ENCODE data around the gene FOXRED2.
A peak's percentile ranks its signal among the peaks of the same experiment; 100 is the strongest.

The FOXRED2 gene

GRCh38 chr22:36506637-36507517, at the start of gene FOXRED2:
Gene FOXRED2 (minus strand): TSS chr22:36507040. CDS start chr22:36506422, 618 bp downstream.
- TF ChIP-seq Cebpa-rat (IDR thresholded peaks at IDR 0.05): no peak
- Histone ChIP-seq H3K9ac (peak within 1 kb of the TSS; percentile 69), H4K20me1 (peaks cover 16% of the 10 kb centered on the region), H3K4me1 (peaks cover 39% of the 10 kb centered on the region), H3K27ac (peak within 1 kb of the TSS; percentile 66), H3K4me2 (peak within 1 kb of the TSS; percentile 93), H3K9me3 (no peaks in the 10 kb centered on the region), H3K36me3 (peaks cover 59% of the 10 kb centered on the region), H3K27me3 (no peaks in the 10 kb centered on the region), H3K4me3 (peak within 1 kb of the TSS; percentile 70)

DNA sequence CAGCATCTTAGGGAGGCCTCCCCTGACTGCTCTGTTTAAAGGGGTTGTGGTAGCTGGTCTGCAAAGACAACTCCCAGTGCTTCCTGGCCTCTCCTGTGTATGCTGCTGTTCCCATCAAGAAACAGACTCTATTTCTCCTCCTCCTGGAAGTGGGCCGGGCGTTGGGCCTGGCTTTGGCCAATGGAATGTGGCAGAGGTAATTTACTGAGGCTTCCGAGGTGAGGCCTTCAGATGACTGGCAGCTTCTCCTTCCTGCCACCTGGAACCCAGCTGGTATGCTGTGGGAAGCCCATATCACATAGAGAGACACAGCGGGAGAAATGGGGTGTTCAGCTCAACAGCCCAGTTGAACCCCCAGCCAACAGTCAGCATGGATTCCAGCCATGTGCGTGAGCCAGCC, 47.3 kb upstream of the FOXRED2 start:
- peaks cover 60% of the 10 kb centered on the region for H3K4me1 ChIP-seq
- no peak overlapping the region for H3K9ac ChIP-seq
- no peak for TF ChIP-seq Cebpa-rat (IDR thresholded peaks at IDR 0.05)
- no peak overlapping the region for H3K27ac ChIP-seq
- no peaks in the 10 kb centered on the region for H4K20me1 ChIP-seq
- H3K4me3 ChIP-seq: no peak overlapping the region
- H3K27me3 ChIP-seq: no peaks in the 10 kb centered on the region
- H3K4me2 ChIP-seq: peak overlapping the region; percentile 62
- no peaks in the 10 kb centered on the region for H3K36me3 ChIP-seq
- H3K9me3 ChIP-seq: no peaks in the 10 kb centered on the region

GRCh38 chr22:36552289-36552688, 45.4 kb upstream of the FOXRED2 start:
- Histone ChIP-seq H3K36me3 (no peaks in the 10 kb centered on the region), H3K27me3 (no peaks in the 10 kb centered on the region), H3K4me3 (no peak overlapping the region), H3K9me3 (no peaks in the 10 kb centered on the region), H3K9ac (no peak overlapping the region), H3K4me2 (peak overlapping the region; percentile 62), H3K4me1 (peaks cover 60% of the 10 kb centered on the region), H3K27ac (peak overlapping the region; percentile 24; the same call in 1 of the 2 replicates), H4K20me1 (no peaks in the 10 kb centered on the region)
- TF ChIP-seq Cebpa-rat (IDR thresholded peaks at IDR 0.05): no peak

GRCh38 chr22:36550701-36551495, 44.1 kb upstream of the FOXRED2 start:
- Histone ChIP-seq H3K9ac (no peak overlapping the region), H3K4me2 (peak overlapping the region; percentile 62), H3K36me3 (no peaks in the 10 kb centered on the region), H3K27me3 (no peaks in the 10 kb centered on the region), H3K4me1 (peaks cover 63% of the 10 kb centered on the region), H3K4me3 (no peak overlapping the region), H3K27ac (no peak overlapping the region), H4K20me1 (no peaks in the 10 kb centered on the region), H3K9me3 (no peaks in the 10 kb centered on the region)
- no peak for TF ChIP-seq Cebpa-rat (IDR thresholded peaks at IDR 0.05)

- Histone ChIP-seq H3K4me1 (peaks cover 59% of the 10 kb centered on the region), H3K9me3 (no peaks in the 10 kb centered on the region), H3K27me3 (no peaks in the 10 kb centered on the region), H3K4me3 (no peak overlapping the region), H3K9ac (0 out of 2 replicates have a peak overlapping the region, but pooled peaks have one; percentile 24), H3K27ac (peak overlapping the region; percentile 63; the same call in 1 of the 2 replicates), H3K4me2 (peak overlapping the region; percentile 69), H3K36me3 (no peaks in the 10 kb centered on the region), H4K20me1 (no peaks in the 10 kb centered on the region)
- TF ChIP-seq Cebpa-rat (IDR thresholded peaks at IDR 0.05): no peak
Observed at GRCh38 chr22:36549033-36549432, 42.2 kb upstream of the FOXRED2 start.

DNA sequence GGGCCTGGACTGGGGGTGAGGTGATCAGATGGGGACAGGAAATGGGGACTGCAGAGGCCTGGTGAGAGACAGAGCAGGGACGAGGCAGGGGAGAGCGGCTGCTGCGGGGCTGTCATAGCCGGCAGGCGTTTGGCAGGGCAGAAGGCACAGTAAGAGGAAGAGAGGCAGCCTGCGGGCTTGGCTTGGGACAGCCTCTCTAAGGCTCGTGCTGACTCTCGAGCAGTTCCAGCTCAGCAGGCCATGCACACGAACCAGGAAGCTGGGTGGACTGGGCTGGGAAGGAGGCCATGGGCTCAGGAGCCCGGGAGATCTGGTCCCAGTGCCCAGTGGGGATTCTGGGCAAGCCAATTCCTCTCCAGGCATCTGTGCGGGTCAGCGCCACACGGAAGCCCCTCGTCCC, 41.8 kb upstream of the FOXRED2 start:
- no peaks in the 10 kb centered on the region for H3K36me3 ChIP-seq
- no peaks in the 10 kb centered on the region for H3K9me3 ChIP-seq
- H3K4me2 ChIP-seq: peak overlapping the region; percentile 69
- peak overlapping the region; percentile 63; the same call in 1 of the 2 replicates for H3K27ac ChIP-seq
- H3K27me3 ChIP-seq: no peaks in the 10 kb centered on the region
- H4K20me1 ChIP-seq: no peaks in the 10 kb centered on the region
- no peak for TF ChIP-seq Cebpa-rat (IDR thresholded peaks at IDR 0.05)
- 0 out of 2 replicates have a peak overlapping the region, but pooled peaks have one; percentile 24 for H3K9ac ChIP-seq
- H3K4me1 ChIP-seq: peaks cover 55% of the 10 kb centered on the region
- no peak overlapping the region for H3K4me3 ChIP-seq

DNA sequence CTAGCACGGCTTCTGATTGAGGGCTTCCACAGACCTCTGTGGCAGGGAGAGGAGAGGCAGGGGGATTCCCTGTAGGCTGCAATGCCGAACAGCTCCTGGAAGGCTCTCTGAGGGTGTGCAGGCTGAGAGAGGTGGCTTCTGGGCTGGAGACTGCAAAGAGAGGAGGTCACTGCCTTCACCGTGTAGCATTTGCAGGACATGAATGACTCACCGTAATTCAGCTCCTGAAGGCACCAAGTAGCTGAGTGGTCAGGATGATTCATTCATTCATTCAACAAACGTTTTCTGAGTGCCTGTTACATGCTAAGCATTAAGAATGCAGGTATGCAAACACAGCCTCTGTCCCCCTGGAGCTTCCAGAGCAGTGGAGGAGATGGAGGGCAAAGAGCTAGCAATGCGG, 40.1 kb upstream of the FOXRED2 start:
- peaks cover 38% of the 10 kb centered on the region for H3K4me1 ChIP-seq
- no peaks in the 10 kb centered on the region for H3K36me3 ChIP-seq
- no peaks in the 10 kb centered on the region for H4K20me1 ChIP-seq
- no peak overlapping the region for H3K9ac ChIP-seq
- no peaks in the 10 kb centered on the region for H3K27me3 ChIP-seq
- H3K4me3 ChIP-seq: no peak overlapping the region
- H3K27ac ChIP-seq: no peak overlapping the region
- no peak for TF ChIP-seq Cebpa-rat (IDR thresholded peaks at IDR 0.05)
- no peaks in the 10 kb centered on the region for H3K9me3 ChIP-seq
- H3K4me2 ChIP-seq: no peak overlapping the region

DNA sequence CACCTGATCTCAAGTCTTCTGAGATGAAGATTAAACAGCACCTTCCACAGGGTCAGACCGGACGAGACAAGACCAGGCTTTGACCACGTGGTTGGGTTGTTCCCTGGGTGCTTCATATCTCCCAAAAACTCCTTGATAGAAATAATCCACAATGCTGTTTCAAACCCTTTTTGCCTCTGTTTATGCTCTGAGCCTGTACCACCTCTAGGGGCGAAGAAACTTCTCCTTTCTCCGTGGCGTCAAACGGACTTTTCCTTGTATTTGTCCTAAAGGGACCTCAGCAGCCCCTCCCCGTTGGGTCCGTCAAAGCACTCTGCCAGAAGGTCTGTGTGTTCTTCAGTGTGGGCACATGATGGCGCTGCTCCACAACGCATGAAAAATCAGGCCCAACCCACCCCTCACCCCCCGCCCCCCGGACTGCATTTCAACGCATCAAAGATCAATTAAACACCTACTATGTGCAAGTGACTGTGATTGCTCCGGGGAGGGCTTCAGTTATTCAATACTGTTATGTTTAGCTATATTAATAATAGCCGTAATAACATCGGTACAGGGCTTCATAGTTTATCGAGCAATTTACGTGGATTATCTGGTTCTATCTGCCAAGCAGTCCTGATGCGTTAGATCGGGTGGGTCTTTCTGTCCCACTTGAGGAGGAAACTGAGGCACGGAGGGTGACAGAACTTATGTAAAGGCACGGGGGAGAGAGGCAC, 39.4 kb upstream of the FOXRED2 start:
- H3K4me1 ChIP-seq: peaks cover 32% of the 10 kb centered on the region

DNA sequence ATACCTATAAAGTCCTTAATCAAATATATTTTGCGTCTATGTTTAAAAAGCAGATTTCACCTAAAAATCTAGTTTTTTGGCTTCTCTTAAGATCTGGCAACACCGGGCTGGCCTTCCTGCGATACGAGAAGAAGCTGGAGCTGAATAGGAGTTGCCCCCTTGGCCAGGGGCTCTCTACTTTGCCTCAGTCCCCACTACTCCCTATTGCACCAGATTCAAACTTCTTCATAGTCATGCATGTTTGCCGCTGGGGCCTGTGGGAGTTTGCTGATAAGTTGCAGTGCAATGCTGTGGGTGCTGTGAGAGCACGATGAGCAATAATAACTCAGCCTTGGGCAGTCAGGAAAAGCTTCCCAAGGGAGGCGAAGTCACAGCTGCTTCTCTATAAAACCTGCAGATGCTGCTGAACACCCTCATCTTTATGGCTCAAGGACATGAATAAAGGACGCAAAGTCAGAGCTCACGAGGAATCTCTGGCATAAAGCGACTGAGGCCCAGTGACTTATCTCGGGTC, 37.3 kb upstream of the FOXRED2 start:
- Histone ChIP-seq H3K27me3 (no peaks in the 10 kb centered on the region), H3K9ac (no peak overlapping the region), H3K36me3 (no peaks in the 10 kb centered on the region), H3K9me3 (no peaks in the 10 kb centered on the region), H3K4me3 (no peak overlapping the region), H3K4me1 (peaks cover 15% of the 10 kb centered on the region), H3K4me2 (no peak overlapping the region), H4K20me1 (no peaks in the 10 kb centered on the region), H3K27ac (no peak overlapping the region)
- no peak for TF ChIP-seq Cebpa-rat (IDR thresholded peaks at IDR 0.05)

More for the DNA sequence above, 39.4 kb upstream of the FOXRED2 start:
- H4K20me1 ChIP-seq: no peaks in the 10 kb centered on the region
- H3K9me3 ChIP-seq: no peaks in the 10 kb centered on the region
- no peak overlapping the region for H3K4me3 ChIP-seq
- TF ChIP-seq Cebpa-rat (IDR thresholded peaks at IDR 0.05): no peak
- H3K36me3 ChIP-seq: no peaks in the 10 kb centered on the region
- H3K27me3 ChIP-seq: no peaks in the 10 kb centered on the region
- 0 out of 2 replicates have a peak overlapping the region, but pooled peaks have one; percentile 10 for H3K27ac ChIP-seq
- no peak overlapping the region; the same call in 1 of the 2 replicates for H3K9ac ChIP-seq
- H3K4me2 ChIP-seq: peak overlapping the region; percentile 24
